Measurements from ENCODE around the gene LMCD1.

GRCh38 chr3:8517487-8517886, 15.9 kb downstream of the LMCD1 start:
- no peak for TF ChIP-seq CTCF (IDR thresholded peaks at IDR 0.05)
- TF ChIP-seq POLR2A (IDR thresholded peaks at IDR 0.05): no peak
